ENCODE data around the gene CFAP61.
"Not testable (repeated sequence)": the region's sequence is repeated elsewhere in the genome, so short reads cannot be mapped to it uniquely, and the experiment has no call there.

The CFAP61 gene

DNA sequence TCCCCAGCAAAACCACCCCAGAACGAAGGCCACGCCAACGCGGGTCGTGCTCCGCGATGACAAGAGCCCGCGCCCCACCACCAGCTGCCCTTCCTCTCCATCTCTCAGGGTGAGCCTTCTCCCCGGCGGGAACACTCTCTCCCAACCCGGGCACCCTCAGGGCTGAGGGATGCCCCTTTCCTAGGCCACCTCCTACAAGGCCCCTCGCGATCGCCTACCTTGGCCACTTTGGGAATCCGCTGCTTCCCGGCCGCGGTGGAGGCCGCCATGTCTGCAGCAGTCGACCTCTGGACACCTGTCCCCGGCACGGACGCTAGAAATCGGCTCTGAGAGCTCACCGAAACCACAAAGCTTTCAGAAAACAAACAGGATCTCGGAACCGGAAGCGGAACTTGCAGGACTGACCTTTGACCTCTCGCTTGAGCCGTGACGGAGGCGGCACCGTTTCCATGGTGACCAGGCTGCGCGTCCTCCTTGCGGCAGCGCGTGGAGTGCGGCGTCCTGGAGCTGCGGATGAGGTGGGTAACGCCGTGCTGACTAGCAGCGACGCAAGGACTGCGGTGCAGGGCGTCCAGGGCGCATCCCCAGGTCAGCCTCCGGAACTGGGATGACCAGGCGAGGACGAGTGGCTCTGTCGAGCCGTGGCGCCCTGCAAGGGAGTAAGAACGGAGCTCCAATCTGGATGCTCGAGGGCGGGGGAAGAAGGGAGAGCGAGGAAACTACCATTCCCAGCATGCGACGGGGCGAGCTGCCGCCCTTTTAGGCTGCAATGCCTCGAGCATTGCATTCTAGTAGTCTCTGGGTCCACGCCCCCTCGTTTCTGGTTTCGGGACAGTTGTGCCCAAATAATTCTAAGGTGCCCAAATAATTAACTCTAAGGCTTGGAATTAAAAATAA lies at the start of gene CFAP61, which contains the start of gene CRNKL1:
Gene CFAP61 (plus strand): TSS at position 459 of the 897 bp plus-strand sequence. CDS start 4,122 bp downstream, outside the sequence.
Gene CRNKL1 (minus strand): TSS at position 393 of the 897 bp plus-strand sequence. CDS start 124 bp downstream, at position 269.
- DNase-seq: peak; percentile 97

DNA sequence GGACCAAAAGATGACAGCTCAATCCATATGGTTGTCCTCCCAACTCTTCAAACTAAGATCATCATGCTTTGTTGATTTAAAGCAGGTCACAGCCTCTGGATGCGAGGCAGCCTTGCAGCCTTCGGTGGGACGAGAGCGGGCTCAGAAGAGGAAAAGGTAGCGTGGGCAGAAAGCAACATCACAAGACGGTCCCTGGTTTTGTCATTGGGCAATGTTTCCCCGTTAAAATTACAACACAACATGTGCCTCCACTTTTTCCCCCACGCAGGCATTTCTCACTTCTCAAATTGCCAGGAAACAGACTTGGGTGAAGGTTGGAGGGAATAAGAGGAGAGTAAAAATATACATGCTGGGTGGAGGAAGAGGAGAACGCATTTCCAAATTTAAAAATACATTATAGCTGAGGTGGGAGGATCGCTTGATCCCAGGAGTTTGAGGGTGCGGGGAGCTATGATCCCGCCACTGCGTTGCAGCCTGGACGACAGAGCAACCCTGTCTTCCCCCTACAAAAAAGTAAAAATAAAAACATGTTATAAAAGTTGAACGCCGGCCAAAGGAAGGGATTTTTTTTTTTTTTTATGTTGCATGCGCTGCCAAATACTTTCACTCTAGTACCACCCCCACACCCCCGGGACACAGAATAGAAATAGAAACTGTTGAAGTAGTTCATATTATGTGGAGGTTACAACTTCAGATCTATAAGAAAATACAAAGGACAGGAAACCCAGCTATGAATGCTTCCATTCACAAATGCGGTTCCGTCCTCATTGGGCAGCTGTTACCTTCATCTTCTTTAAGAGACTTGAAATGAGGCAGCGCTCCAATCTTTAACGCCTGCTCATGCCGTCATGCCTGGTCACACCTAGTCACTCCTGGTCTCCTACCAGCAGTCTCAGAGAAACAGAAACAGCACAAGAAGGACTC lies 49.0 kb upstream of the CFAP61 start:
- DNase-seq: no peak

DNA sequence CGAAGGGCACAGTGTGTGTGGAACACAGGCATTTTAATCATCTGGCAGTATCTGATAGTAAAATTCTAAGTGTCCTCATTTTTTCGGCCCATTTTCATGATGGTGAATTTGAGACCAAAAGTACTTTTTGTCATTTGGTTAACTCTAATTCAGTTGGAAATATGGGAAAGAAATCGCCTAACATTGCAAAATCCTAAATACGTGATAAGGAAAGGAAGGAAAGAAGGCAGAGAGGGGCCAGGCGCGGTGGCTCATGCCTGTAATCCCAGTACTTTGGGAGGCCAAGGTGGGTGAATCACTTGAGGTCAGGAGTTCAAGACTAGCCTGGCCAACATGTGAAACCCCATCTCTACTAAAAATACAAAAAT lies 48.4 kb upstream of the CFAP61 start:
- DNase-seq: not testable (repeated sequence)

DNA sequence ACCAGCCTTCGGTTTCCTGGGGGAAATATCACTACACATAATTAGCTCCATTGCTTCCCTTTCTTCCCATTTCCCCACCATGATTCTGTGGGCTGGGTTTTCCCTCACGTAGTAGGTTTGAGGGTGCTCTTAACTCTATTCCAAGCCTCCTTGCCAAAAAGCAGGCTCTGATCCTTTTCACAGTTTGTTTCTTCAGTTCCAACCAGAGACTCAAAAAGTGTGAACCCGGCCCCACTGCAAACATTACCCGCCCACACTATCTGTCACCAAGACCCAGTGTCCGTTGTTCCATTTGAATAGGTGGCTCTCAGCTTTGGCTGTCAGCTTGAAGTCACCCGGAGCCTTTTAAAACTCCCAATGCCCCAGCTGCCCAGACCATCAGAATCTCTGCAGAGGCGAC lies 47.0 kb upstream of the CFAP61 start:
- no peak for DNase-seq

- DNase-seq: no peak
These were observed 42.5 kb upstream of the CFAP61 start for GRCh38 chr20:20009784-20010253.

DNA sequence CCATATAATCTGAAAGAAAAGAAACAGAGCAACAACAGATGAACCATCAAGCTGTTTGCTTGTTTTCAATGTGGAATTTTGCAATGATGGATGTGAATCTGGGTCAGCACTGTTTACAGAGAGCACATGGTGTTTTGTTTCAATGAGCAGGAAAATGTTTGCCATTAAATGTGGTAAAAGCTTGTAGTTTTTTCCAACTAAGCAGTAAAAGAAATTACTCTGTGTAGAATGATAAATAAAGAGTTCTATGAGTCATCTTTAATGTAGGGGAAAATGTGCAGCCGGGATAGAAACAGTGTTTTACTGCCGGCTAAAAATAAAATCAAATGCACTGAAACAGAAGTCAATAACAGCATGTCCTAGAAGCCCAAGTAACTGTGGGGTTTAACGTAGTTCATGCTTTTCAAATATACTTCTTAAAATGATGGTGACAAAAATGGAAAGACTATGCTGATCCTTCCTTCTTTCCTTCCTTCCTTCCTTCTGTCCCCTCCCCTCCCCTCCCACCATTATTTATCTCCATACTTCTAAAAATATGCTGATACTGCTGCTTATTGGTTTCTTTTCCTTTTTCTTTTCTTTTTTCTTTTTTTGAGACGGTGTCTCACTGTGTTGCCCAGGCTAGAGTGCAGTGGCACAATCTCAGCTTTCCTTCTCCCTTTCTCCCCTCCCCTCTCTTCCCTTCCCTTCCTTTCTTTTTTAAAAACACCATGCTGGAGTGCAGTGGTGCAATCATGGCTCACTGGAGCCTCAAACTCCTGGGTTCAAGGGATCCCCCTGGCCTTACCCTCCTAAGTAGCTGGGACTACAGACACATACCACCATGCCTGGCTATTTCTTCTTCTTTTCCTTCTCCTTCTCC lies 41.5 kb upstream of the CFAP61 start:
- no peak for DNase-seq

GRCh38 chr20:20012541-20012940 lies 39.8 kb upstream of the CFAP61 start:
- no peak for DNase-seq

GRCh38 chr20:20014659-20015058 lies 37.7 kb upstream of the CFAP61 start:
- no peak for DNase-seq

- DNase-seq: peak; percentile 90
These were observed 35.1 kb upstream of the CFAP61 start, which contains the start of gene NAA20 for GRCh38 chr20:20017001-20017843. TSS of gene NAA20 (plus strand) at chr20:20017362. CDS start at chr20:20017397, 35 bp downstream.

DNA sequence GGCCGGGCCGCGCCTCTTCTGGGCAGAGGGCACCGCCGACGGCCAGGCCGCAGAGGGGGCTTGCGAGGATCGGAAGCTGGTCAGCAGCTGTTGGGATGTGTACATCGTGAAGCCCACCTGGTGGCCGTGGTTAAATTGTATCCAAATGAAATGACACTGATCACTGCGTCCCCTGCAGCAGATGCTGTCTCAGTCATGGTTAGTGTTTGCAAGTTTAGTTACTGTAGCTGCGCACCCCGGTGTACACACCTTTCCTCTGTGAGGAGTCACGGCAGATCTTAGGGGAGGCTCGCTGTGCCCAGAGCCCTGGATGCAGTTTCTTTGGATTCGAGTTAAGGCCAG lies 34.5 kb upstream of the CFAP61 start:
- DNase-seq: no peak

DNA sequence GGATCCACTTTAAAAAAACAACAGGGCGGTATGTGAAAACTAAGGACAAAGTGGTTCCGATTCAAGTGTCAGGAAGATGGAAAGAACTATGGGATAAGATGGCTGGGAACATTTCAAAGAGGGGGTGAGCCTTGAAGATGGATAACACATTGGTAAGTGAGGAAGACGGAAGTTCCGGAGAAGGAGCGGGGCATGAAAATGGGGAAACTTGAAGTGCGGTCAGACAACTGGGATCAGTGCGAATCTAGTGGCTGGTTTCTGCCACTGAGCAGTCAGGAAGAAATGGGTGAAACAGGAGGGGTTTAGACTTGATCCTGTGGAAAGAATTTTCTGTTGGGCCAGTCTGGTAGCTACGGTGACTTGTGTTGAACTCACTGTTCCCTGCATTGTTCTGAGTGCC lies 34.0 kb upstream of the CFAP61 start:
- no peak for DNase-seq

- DNase-seq: no peak
These were observed 33.2 kb upstream of the CFAP61 start for GRCh38 chr20:20019123-20019522.

DNA sequence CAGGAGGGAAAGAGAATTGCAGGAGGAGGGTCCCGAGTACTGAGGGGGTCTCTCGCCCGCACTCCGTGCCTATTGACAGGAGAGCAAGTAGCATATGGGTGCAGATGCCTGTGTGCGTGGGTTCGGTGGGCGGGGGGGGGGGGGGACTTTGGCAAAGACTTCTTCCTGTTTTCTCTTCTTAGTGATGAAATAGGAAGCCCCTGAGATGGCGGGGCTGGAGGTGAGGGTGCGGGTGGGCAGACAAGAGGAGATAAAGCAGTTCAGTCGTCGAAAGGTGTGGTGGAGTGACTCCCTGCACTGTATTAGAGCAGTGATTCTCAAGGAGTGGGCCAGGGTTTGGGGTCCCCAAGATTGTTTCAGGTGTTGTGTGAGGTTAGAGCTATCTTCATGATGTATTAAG lies 31.4 kb upstream of the CFAP61 start:
- no peak for DNase-seq

DNA sequence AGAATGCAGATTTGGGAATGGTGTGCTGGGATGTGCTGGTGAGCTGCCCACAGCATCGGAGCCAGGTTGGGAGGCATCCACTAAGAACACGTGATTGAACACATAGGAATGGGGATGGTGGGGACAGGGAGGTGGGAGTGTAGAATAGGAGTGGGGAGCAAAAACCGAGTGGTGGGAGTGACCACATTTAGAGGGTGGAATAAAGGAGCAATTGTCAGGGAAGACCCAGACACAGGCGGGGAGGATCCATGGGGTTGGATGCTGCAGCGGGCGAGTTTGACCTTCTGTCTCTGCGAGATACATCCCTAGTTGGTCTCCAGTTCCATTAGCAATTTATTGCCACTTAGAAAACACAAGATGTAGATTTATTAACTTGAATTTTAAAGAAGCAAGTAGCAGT lies 30.5 kb upstream of the CFAP61 start:
- DNase-seq: no peak

- no peak for DNase-seq
These were observed 29.8 kb upstream of the CFAP61 start for GRCh38 chr20:20022498-20022897.

DNA sequence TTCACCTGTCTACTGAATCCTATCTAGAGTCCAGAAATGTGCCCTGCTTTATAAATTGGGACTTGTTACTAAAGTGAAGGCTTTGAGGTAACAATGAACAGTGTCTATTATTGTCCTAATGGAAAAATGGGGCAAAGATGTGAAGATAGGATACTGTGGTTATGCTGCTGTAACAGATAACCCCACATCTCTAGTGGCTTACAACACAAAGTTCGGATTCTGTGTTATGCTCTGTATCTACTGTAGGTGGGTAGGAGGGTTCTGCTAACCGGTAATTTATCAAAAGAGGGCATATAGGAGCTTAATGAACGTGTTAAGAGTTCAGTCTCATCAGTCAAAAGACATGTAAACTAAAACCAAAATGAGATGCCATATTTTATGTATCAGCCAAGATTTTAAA lies 28.9 kb upstream of the CFAP61 start:
- no peak for DNase-seq

GRCh38 chr20:20024942-20025341 lies 27.4 kb upstream of the CFAP61 start:
- DNase-seq: no peak

- no peak for DNase-seq
These were observed 25.0 kb upstream of the CFAP61 start for GRCh38 chr20:20027284-20027683.

GRCh38 chr20:20031790-20032189 lies 20.5 kb upstream of the CFAP61 start:
- no peak for DNase-seq

DNA sequence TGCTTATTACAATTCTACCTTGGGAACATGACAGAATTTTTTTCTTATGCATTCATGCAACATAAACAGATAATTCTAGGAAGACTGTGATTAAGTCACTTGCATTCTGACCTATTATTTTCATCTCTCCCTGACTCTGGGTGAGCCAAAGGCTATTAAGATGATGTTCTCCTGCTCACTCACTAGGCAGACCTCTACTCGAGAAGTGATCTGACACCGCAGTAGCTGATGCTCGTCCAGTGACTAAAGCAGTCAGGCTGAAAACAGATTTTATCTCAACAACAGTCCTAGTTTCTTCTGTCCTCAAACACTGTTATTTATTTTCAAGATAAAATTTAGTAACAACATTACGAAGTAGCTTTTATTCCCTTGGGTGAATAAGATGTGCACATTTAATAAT lies 17.8 kb upstream of the CFAP61 start:
- DNase-seq: no peak

DNA sequence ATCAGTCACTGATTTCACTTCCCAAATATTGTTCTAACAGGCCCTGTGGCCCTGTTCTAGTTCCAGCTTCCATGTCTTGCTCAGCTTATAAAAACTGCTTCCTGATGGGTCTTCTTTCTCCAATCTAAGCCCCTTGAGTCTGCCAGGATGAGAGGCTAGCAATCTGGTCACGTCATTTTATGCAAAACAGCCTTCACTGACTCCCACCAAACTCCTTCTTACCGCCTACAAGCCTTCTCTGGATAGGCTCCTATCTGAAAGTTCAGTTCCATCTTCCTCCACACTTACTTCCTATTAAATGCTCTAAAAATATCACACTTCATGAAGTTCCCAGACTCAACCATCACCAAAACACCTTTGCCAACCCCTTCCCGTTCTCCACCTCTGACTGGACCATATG lies 15.6 kb upstream of the CFAP61 start:
- no peak for DNase-seq

- DNase-seq: no peak
These were observed 14.4 kb upstream of the CFAP61 start for GRCh38 chr20:20037960-20038359.

Data from activated CD4-positive, alpha-beta T cell treated with anti-CD3 and anti-CD28 coated beads, Interleukin-2, amount 50 U/mL, for 1 hour (primary cell).